CMK (cell line): Measurements from ENCODE around the gene DROSHA.
"Not testable (repeated sequence)": the region's sequence is repeated elsewhere in the genome, so short reads cannot be mapped to it uniquely, and the experiment has no call there.

Source experiments
- DNase-seq: peaks from one replicate; pipeline ENCODE4 v3.0.0-alpha.2; 2010; ENCODE audit warnings: low read depth

DROSHA gene

GRCh38 chr5:31531888-31532547 lies at the start of gene DROSHA, which contains the start of gene C5orf22:
Gene DROSHA (minus strand): TSS chr5:31532093. CDS start chr5:31529059, 3,034 bp downstream.
Gene C5orf22 (plus strand): TSS chr5:31532301. CDS start chr5:31532393, 92 bp downstream.
- peak; percentile 88 for DNase-seq

GRCh38 chr5:31579558-31579957 lies 47.7 kb upstream of the DROSHA start:
- no peak for DNase-seq

GRCh38 chr5:31577438-31577837 lies 45.5 kb upstream of the DROSHA start:
- no peak for DNase-seq

GRCh38 chr5:31574772-31575171 lies 42.9 kb upstream of the DROSHA start:
- no peak for DNase-seq

GRCh38 chr5:31573494-31574142 lies 41.7 kb upstream of the DROSHA start:
- DNase-seq, result no peak

GRCh38 chr5:31569068-31569467 lies 37.2 kb upstream of the DROSHA start:
- DNase-seq, result no peak

- DNase-seq, result no peak
These were observed 36.5 kb upstream of the DROSHA start for GRCh38 chr5:31568302-31568835.

GRCh38 chr5:31566362-31566761 lies 34.5 kb upstream of the DROSHA start:
- DNase-seq, result not testable (repeated sequence)

GRCh38 chr5:31563216-31563615 lies 31.3 kb upstream of the DROSHA start:
- DNase-seq, result peak; percentile 11

- no peak for DNase-seq
These were observed 30.1 kb upstream of the DROSHA start for GRCh38 chr5:31561946-31562345.

- DNase-seq, result no peak
These were observed 28.0 kb upstream of the DROSHA start for GRCh38 chr5:31559942-31560341.

- no peak for DNase-seq
These were observed 24.6 kb upstream of the DROSHA start for GRCh38 chr5:31556461-31556860.

GRCh38 chr5:31554552-31554951 lies 22.7 kb upstream of the DROSHA start:
- DNase-seq, result no peak

GRCh38 chr5:31553863-31554262 lies 22.0 kb upstream of the DROSHA start:
- DNase-seq, result no peak

- DNase-seq, result no peak
These were observed 20.0 kb upstream of the DROSHA start for GRCh38 chr5:31551878-31552277.

- DNase-seq, result not testable (repeated sequence)
These were observed 17.2 kb upstream of the DROSHA start for GRCh38 chr5:31549114-31549513.

GRCh38 chr5:31537851-31538250 lies 6.0 kb upstream of the DROSHA start:
- DNase-seq, result no peak

GRCh38 chr5:31537349-31537748 lies 5.5 kb upstream of the DROSHA start:
- no peak for DNase-seq

- no peak for DNase-seq
These were observed 5.0 kb upstream of the DROSHA start for GRCh38 chr5:31536873-31537272.

- no peak for DNase-seq
These were observed 2.7 kb upstream of the DROSHA start for GRCh38 chr5:31534527-31535046.

GRCh38 chr5:31531543-31531887 lies 378 bp downstream of the DROSHA start:
- no peak for DNase-seq

GRCh38 chr5:31530541-31531265 lies 1.2 kb downstream of the DROSHA start:
- DNase-seq, result no peak

GRCh38 chr5:31523041-31523440 lies 8.9 kb downstream of the DROSHA start:
- no peak for DNase-seq
